Effector CD8-positive, alpha-beta T cell (primary cell): ENCODE data around the gene KL.

Experiments used
- DNase-seq: peaks from one replicate; lab custom pipeline; 2025; lab: John Stamatoyannopoulos, UW
- total RNA-seq, 4 experiments: gene quantifications; one replicate each; lab custom pipeline; 2026; lab: John Stamatoyannopoulos, UW

Gene KL
- total RNA-seq: 0 to 0.37 (median 0.13) reads per million in 4 experiments

DNA sequence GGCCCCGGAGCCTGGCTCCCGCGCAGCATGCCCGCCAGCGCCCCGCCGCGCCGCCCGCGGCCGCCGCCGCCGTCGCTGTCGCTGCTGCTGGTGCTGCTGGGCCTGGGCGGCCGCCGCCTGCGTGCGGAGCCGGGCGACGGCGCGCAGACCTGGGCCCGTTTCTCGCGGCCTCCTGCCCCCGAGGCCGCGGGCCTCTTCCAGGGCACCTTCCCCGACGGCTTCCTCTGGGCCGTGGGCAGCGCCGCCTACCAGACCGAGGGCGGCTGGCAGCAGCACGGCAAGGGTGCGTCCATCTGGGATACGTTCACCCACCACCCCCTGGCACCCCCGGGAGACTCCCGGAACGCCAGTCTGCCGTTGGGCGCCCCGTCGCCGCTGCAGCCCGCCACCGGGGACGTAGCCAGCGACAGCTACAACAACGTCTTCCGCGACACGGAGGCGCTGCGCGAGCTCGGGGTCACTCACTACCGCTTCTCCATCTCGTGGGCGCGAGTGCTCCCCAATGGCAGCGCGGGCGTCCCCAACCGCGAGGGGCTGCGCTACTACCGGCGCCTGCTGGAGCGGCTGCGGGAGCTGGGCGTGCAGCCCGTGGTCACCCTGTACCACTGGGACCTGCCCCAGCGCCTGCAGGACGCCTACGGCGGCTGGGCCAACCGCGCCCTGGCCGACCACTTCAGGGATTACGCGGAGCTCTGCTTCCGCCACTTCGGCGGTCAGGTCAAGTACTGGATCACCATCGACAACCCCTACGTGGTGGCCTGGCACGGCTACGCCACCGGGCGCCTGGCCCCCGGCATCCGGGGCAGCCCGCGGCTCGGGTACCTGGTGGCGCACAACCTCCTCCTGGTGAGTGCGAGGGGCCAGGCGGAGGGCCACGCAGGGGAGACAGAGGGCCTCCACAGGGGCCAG is at the start of gene KL:
TSS of gene KL (plus strand) at position 10 of the 909 bp plus-strand sequence. CDS start at position 28, 18 bp downstream.
- DNase-seq: no peak

DNA sequence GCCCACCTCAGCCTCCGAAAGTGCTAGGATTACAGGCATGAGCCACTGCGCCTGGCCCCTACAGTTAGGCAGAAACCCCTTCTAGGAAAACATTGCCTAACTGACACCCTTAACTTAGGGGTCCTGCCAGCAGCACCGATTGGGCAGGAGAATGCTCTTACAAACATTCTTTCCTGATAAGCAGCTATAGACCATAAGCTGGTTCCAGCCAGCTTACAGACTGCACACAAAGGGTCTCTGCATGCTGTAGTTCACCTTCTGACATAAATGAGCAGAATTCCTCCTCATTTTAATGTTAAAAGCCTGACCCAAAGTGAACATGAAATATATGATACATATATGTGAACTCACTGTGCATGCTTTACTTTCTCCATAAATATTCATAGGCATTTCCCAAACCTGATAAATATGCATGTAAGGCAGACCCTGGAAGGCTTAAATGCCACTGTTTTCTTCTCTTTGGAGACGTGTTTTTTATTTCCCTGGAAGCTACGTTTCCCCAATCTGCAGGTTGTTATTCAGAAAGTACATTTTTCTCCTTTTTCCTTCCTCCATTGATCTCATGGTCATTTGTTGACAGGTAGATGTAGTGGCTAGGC is 48.5 kb upstream of the KL start:
- no peak for DNase-seq

DNA sequence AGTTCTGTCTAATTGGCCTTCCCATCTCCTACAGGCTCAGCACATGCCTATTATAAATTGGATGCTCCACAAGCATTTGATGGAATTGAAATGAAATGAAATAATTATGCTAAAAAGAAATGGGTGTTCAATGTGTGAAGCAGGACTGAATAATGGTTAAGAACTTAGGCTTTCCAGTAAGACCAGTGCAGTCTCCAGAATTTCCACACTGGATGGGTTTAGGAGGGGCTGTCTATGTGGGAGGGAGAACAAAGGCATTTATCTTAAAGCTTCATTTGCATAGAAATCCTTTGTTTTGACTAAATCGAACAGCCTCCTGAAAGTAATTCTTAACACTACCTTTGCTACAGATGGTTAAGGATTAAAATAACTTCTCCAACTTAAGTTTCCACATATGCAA is 47.9 kb upstream of the KL start:
- no peak for DNase-seq

DNA sequence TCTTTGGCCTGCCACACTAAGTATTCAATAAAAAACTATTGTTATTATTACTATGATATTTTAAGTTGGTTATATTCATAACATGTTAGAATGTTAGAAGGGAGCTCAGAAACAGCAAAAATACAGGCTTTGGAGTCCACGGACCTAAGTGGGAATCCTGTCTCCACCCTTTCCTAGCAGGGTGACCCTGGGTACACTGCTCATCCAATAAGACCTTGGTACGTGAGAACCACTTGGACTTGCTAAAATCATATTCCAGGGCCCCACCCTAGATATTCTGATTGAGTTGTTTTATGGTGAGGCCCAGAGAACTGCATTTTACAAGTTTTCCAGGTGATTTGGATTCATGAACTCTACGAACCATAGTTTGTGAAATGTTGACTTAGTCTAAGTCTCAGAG is 47.4 kb upstream of the KL start:
- no peak for DNase-seq

DNA sequence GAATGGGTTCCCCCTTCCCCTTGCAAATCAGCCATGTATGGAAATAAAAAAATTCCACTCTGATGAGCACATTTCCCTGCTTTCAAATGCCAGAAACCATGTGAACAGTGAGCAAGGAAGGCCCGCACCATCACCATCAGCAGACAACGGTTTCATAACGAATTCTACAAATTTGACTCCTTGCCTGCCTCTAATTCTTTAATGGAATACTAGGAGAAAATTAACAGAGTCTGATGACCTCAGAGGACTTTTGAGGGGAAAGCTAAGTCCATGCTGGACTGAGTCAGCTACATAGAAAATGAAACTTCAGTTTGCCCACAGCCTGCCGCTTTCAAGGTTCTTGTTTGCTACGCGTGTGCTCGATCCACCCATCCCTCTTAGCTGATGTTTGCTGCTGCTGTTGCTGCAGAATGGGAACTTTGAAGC is 46.7 kb upstream of the KL start:
- no peak for DNase-seq

DNA sequence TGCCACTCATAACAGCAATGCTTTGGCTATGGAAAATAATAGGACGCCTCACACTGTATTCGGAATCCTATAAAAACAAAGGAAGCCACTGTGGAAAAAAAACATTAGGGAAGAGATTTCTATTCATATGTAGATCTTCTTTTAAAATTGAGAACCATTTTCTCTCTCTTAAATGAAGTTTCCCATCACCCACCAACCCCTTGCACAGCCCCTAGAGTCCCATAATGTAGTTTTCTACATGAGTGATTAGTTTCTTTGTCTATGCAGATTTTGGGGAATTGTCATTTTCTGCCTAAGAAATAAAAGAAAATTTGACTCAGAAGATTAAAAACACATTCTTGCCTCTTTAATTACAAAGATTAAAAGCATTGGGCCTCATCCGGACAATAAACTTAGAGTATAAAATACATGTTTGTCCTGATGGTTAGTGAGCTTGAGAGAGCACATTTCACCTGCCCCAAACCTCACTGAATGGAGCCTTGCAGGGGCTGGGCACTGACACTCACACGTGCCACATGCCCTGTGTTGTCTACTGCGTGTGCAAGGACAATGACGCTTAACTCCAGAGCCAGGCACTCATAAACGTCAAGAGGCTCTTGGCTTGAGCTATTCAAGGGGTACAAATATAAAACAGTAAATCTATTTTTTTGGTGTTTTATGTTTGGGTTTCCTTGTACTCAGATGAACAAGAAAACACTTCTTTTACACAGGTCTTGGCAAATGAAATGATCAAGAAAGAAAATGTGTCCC is 40.0 kb upstream of the KL start:
- DNase-seq: no peak

DNA sequence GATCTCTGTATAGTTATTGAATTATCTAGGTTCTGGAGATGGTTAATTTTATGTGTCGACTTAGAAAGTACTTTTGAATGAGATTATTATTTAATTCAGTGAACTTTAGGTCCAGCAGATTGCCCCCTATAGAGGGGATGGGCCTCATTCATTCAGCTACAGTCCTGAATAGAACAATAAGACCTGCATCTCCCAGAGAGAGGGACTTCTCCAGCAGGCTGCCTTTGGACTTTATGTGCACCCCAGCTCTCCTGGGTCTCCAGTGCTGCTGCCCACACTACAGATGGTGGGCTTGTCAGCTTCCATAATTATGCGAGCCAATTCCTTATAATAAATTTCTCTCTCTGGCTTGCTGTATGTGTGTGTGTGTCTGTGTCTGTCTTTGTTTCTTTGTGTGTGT is 39.3 kb upstream of the KL start:
- DNase-seq: no peak

DNA sequence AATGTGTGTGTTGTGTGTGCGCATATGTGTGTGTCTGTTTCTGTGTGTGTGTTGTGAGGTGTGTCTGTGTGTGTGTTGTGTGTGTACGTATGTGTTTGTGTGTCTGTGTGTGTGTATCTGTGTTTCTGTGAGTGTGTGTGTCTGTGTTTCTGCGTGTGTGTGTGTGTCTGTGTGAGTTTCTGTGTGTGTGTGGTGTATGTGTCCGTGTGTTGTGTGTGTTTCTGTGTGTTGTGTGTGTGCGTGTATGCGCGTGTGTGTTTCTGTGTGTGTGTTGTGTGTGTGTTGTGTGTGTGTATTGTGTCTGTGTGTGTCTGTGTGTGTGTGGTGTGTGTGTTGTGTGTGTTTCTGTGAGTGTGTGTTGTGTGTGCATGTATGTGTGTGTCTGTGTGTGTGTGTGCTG is 38.9 kb upstream of the KL start:
- DNase-seq: no peak

DNA sequence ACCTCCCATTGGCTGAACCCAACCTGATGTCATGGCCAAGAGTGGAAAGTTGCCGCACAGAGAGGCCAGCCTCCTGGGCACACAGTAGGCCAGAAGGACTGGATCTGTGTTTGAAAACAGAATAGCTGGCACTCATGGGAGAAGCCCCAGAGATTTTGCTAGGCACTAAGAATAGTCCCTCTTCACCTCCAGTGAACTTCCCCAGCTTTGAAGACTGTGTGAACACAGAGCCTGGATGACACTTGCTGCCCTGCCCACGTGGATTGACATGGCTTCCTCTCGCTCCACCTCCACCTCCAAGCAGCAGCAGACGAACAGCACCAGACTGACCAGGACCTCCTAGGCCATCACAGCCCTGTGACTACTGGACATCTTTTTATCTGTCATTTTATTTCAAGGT is 37.9 kb upstream of the KL start:
- no peak for DNase-seq

DNA sequence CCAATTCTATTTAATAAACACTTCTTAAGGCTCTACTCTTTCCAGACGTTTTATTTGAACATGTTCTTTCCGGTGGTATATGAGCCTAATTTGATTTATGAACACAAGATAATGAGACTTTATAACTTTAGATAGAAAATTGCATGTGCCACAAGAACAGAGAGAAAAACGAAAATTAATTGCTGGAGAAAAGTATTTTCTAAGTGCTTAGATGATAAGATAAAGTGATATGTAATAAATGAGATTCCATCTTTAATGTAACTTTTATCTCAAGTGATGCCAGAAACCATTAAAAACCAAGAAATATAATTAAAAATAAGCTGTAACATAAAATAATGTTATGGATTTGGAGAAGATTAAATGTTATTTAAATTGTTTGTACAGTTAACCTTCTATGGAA is 33.2 kb upstream of the KL start:
- DNase-seq: no peak

DNA sequence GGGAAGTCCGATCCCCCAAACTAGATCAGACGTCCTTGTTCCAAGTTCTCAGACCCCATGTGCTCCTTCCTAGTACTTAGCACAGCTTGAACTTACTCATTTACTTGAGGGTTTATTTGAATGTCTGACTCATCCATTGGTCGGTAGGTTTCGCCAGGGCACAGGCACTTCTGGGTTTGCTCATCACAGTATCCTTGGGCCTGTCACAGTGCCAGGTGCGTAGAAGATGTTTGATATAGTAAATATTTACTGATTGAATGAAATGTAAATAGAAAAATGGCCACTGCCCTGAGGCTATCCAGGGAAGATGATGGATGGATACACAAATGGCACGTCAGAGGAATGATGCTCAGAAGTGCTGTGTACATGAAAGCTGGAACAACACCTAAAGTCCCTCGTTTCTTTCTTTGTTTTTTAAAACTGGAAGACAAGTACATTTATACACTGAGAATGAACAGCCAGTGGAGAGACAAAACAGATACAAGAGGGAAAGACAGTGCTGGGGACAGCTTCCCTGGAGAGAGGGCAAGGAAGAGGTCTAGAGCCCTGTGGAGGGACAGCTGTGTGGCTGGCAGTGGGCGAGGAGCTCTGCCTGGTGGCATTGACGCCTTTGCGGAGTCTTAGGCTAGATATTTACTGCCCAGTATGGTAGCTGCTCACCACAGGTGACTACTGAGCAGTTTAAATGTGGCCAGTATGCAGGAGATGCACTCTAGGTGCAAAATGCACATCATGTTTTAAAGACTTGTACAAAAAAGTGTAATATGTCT is 31.2 kb upstream of the KL start:
- DNase-seq: no peak

DNA sequence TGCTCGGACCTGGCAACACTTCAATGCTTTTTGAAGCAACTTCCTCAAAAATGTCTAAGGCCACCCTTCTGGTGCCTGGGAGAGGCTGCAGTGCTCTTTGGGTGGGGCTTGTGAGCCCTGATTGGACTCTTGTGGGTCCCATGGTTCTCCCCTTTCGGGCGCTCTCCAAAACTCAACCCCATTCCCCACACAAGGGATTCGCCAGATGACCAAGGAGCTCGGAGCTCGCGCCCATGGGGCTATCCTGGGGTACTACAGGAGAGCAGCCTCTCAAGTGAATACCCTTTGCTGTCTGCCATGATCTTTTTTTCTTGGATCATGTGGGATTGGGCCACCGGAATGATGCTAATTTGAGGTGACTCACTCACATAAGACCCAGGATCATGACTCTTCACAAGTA is 29.7 kb upstream of the KL start:
- no peak for DNase-seq

DNA sequence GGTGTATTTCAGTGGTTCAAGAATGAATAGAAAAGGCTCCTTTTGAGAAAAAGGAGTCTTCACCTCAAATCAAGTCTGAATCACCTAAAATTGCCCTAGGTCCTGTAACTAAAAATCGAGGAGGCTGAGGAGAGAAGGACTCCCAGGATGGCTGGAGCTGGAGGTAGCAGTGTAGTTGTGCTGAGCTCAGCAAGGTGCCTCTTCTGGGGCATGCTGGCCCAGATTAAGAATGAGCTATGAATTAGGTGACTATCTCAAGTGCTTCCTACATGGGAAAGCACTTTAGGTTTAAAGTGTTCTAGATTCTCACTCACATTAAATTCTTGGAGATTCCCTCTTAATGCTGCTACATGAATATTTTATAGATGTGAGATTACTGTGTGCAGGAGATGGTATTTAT is 28.8 kb upstream of the KL start:
- no peak for DNase-seq

DNA sequence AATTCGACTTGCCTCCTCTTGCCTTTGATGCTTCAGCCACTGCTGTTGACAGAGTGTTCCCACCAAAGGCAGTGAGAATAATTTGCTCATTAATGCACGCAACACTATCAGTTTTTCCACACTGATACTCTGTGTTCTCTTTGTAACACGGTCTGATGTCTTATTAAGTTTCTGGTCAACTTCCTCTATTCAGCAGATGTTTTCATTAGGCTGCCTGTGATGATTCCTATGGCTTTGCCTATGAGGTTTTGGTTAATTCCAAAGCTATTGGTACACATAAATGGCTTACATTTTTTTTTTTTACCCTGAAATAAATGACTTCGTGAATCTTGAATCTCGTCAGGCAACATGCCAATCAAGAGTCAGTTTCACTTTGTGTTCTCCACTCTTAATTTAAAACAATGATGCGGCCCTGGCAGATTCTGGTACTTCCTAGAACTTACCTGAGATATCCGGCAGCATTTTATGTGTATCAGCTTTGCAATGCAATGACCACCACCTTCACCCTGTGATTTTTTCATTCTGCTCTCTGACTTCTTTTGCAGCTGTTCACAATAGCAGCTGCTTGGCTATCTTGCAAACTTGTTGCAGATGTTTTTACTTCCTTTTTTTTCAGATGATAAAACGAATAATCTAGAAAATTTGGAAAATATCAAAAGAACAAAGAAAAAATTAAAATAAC is 27.5 kb upstream of the KL start:
- no peak for DNase-seq

DNA sequence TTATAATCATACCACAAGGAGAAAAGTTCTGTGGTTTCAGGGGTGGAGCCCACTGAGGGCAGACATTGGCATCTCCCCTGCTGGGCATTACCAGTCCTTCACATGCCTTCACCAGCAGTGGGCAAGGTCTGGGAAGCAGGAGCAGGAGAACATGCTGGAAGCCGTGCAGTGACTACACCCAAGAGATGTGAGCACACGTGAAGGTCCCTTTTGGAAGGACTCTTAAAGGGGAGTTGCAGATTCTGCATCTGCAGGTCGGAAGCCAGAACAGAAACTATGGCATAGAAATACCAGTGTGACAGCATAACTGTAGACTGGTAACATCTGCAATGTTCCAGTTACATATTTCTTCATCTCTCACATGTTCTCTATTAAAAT is 26.9 kb upstream of the KL start:
- DNase-seq: no peak

DNA sequence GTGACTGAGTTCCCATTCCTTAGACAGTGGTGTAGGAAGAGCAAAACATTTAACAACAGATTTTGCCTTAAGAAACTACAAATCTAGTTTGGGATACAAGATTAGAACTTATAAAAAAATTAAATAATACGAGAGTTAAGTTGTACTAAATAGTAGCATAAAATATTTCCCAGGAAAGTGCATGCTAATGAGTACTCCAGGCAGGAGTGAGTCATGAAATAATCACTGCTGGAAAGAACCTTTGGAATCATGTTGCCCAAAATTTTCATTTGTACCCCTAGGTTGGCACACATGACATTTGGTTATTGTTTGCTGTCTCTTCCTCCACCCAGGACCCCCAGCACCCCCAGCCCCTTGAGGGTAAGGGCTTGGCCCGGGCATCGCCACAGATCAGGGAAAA is 26.3 kb upstream of the KL start:
- no peak for DNase-seq

DNA sequence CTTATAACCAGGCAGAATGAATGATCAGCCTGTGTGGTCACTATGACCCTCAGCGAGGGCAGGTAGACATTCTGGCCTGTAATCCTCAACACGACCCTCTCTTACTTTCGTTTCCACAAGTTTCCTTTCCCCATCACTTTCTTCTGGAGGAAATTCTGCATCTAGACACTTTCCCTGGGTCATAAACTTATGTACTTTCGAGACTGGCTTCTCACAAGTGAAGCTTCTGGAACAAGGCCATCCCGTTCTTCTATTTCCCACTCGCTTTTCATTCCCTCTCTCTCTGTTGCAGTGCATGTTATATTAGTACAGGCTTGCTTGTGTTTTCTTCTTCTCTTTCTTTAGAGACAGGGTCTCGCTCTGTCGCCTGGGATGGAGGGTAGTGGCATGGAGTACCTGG is 23.1 kb upstream of the KL start:
- no peak for DNase-seq

DNA sequence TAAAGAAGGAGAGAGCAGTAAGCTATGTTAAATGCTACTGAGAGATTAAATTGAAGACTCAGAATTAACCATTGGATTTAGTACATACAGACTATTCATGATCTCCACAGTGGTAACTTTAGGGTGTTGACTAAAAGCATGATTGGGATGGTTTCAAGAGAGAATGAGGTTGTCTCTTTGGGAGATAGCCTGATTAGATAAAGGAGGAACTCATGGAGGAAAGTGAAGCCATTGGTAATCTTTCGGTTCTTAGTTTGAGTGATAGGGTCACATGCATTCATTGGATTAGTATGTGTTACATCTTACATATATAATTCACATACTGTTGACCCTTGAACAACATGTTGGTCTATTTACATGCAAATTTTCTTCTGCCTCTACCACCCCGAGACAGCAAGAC is 18.8 kb upstream of the KL start:
- no peak for DNase-seq

DNA sequence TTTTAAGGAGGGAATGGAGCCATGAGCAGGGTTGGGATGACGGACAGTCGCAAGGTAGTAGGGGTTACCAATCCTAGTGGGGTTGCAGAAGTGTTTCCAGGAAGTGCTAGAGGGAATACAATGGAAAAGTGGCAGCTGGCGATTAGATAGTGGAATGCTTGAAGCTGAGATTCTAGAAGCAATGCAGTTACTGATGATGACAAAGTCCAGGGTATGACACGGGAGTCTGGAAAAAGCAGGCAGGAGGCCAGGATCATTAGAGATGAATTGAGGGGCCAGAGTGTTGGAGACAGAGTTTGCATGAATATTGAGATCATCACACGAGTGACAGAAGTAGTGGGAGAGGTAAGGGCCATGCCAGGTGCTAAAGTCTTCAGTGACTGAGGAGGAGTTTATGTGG is 17.3 kb upstream of the KL start:
- no peak for DNase-seq

DNA sequence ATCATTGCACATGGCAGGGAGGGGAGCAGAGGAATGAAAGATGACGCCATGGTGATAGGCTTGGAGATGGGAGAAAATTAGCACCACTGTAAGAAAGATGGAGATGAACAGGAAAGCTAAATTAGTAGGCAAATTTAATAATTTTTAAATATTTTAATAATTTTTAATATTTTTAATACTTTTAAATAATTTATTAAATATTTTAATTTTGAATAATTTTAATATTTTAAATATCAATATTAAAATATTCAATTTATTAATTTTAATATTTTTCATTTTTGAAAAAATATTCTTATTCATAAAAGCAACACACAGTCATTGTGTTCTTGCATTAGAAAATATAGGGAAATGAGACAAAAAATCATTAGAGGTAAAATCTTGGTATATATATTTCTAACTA is 15.9 kb upstream of the KL start:
- DNase-seq: no peak

DNA sequence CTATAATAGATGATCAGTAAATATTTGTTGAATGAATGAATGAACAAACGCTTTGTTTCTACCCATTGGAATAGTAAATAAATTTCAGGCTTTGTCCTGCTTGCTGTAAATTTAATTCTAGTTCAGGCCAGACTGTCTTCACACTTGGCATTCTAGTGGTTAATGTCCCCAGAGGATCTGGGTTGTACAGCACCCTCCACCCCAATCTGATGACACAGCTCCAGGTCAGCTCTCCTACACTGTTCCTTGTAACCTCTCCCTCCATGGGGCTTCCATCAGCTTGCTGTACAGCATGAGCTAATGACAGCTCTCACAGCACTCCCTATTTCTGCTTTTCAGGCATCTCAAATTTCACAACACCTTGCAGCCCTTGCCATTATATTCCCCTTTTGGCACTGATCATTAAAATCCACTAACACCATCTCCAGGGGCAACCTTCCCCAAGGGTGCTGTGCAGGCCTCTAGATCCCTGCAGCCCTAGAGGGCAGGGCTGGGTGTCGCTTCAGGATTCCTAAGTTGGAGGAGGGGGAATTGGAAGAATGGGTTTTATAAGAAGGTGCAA is 12.7 kb upstream of the KL start:
- no peak for DNase-seq
